HG02642 (cell line): Measurements from ENCODE around the gene ABCB4.

ENCODE experiments used
- ATAC-seq: cut with Tn5 transposase; IDR thresholded peaks from one replicate; pipeline ENCODE4 v1.9.1; 2021; ENCODE audit warnings: mild to moderate bottlenecking; ENCODE audit not compliant: unreplicated experiment, poor library complexity

Gene ABCB4

GRCh38 chr7:87359366-87359765, 116.1 kb downstream of the ABCB4 start:
- ATAC-seq = no peak

GRCh38 chr7:87356448-87356847, 119.0 kb downstream of the ABCB4 start:
- no peak for ATAC-seq

- ATAC-seq = no peak
Measured at GRCh38 chr7:87354749-87355148, 120.7 kb downstream of the ABCB4 start.
